RWPE2 (cell line): ENCODE measurements around the gene PRDM16.
A peak's percentile ranks its signal among the peaks of the same experiment; 100 is the strongest.

Experiments
- ATAC-seq: fragments of 200-7000 bp; cut with Tn5 transposase; 3 replicates; pipeline ENCODE4 v1.9.1; 2021; ENCODE audit warnings: low read depth
- DNase-seq: peaks from one replicate; pipeline ENCODE4 v3.0.0-alpha.2; 2020; ENCODE audit warnings: low spot score
- H3K27ac ChIP-seq: fragments of 450-650 bp; 2 replicates; pipeline ENCODE4 v1.5.1; 2017; ENCODE audit warnings: mild to moderate bottlenecking; ENCODE audit not compliant: poor library complexity, severe bottlenecking
- H3K27me3 ChIP-seq: fragments of 250-450 bp; sonication (Bioruptor Pico); 2 replicates; pipeline ENCODE4 v1.5.1; 2021; ENCODE audit warnings: mild to moderate bottlenecking, moderate library complexity; ENCODE audit not compliant: insufficient read depth, poor library complexity, severe bottlenecking
- H3K36me3 ChIP-seq: fragments of 250-450 bp; sonication (Bioruptor Pico); 2 replicates; pipeline ENCODE4 v1.5.1; 2020; ENCODE audit warnings: low read depth, mild to moderate bottlenecking, moderate library complexity
- H3K4me1 ChIP-seq: fragments of 250-450 bp; sonication (Bioruptor Pico); 2 replicates; pipeline ENCODE4 v1.5.1; 2021; ENCODE audit warnings: mild to moderate bottlenecking, moderate library complexity; ENCODE audit not compliant: insufficient read depth, poor library complexity, severe bottlenecking
- H3K4me3 ChIP-seq: fragments of 250-450 bp; sonication (Bioruptor Pico); 2 replicates; pipeline ENCODE4 v1.5.1; 2021; ENCODE audit warnings: mild to moderate bottlenecking, moderate library complexity; ENCODE audit not compliant: severe bottlenecking
- H3K9me3 ChIP-seq: fragments of 250-450 bp; sonication (Bioruptor Pico); 2 replicates; pipeline ENCODE4 v1.5.1; 2021; ENCODE audit warnings: mild to moderate bottlenecking, moderate library complexity; ENCODE audit not compliant: severe bottlenecking
- TF ChIP-seq, protein P1 (sequence below): fragments of 450-650 bp; IDR thresholded peaks from one replicate; pipeline ENCODE4 v1.5.1; 2017; ENCODE audit warnings: mild to moderate bottlenecking, moderate library complexity; ENCODE audit not compliant: poor library complexity, severe bottlenecking

PRDM16 gene

GRCh38 chr1:3456964-3457909 lies 388.2 kb downstream of the PRDM16 start:
- no peak for ATAC-seq
- no peaks in the 10 kb centered on the region for H3K27me3 ChIP-seq

DNA sequence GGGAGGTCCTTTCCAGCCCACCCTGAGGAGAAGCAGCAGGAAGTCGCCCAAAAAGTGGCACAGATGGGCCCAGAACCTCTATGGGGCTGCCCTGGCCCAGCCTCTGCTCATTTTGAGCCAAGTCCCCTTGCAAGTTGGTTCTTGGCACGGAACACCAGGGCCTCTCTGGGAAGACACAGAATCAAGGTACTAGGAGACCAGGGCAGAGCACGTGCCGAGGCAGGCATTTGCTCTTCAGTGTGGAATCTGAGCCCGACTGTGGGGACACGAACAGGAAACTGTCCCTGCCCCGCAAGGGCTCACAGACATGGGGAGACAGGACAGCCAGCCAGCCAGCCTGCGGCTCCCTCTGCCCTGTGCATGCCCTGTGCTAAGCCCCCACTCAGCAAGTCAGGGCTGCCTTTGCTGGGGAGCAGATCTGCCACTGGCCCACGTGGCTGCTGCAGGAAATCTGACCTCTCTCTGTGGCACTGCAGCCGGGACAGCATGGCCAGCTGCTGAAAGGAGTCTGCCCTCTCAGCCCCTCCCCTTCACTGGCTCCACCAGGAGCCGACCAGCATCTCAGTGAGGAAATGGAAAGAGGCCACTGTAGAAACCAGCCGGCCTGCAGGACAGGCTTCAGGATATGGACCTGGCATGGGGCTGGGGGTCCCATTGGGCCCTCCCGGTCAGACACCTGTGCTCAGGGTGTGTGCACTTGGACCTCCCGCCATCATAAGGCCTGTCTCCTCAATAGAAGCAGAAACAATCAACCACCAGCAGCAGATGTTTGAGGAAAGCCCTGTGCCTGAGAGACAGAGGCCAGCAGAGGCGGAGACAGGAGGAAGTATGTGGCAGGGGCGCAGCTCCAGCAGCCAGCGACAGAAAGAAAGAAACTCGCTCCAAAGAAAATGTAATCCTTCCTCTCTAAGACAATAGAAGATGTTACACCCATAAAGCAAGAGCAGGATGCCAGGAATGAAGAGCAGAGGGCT lies 389.2 kb downstream of the PRDM16 start:
- DNase-seq: no peak
- Histone ChIP-seq H3K36me3 (no peaks in the 10 kb centered on the region; the same call in 1 of the 2 replicates), H3K9me3 (no peaks in the 10 kb centered on the region), H3K27me3 (no peaks in the 10 kb centered on the region), H3K27ac (no peak overlapping the region), H3K4me1 (peaks cover 23% of the 10 kb centered on the region), H3K4me3 (no peak overlapping the region)
- ATAC-seq: no peak
- TF ChIP-seq, protein P1, sequence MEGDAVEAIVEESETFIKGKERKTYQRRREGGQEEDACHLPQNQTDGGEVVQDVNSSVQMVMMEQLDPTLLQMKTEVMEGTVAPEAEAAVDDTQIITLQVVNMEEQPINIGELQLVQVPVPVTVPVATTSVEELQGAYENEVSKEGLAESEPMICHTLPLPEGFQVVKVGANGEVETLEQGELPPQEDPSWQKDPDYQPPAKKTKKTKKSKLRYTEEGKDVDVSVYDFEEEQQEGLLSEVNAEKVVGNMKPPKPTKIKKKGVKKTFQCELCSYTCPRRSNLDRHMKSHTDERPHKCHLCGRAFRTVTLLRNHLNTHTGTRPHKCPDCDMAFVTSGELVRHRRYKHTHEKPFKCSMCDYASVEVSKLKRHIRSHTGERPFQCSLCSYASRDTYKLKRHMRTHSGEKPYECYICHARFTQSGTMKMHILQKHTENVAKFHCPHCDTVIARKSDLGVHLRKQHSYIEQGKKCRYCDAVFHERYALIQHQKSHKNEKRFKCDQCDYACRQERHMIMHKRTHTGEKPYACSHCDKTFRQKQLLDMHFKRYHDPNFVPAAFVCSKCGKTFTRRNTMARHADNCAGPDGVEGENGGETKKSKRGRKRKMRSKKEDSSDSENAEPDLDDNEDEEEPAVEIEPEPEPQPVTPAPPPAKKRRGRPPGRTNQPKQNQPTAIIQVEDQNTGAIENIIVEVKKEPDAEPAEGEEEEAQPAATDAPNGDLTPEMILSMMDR: no peak

More at GRCh38 chr1:3456964-3457909, 388.2 kb downstream of the PRDM16 start:
- Histone ChIP-seq H3K36me3 (no peaks in the 10 kb centered on the region; the same call in 1 of the 2 replicates), H3K4me1 (peaks cover 23% of the 10 kb centered on the region), H3K27ac (no peak overlapping the region), H3K4me3 (no peak overlapping the region), H3K9me3 (no peaks in the 10 kb centered on the region)
- TF ChIP-seq, protein P1: no peak
- DNase-seq: no peak

DNA sequence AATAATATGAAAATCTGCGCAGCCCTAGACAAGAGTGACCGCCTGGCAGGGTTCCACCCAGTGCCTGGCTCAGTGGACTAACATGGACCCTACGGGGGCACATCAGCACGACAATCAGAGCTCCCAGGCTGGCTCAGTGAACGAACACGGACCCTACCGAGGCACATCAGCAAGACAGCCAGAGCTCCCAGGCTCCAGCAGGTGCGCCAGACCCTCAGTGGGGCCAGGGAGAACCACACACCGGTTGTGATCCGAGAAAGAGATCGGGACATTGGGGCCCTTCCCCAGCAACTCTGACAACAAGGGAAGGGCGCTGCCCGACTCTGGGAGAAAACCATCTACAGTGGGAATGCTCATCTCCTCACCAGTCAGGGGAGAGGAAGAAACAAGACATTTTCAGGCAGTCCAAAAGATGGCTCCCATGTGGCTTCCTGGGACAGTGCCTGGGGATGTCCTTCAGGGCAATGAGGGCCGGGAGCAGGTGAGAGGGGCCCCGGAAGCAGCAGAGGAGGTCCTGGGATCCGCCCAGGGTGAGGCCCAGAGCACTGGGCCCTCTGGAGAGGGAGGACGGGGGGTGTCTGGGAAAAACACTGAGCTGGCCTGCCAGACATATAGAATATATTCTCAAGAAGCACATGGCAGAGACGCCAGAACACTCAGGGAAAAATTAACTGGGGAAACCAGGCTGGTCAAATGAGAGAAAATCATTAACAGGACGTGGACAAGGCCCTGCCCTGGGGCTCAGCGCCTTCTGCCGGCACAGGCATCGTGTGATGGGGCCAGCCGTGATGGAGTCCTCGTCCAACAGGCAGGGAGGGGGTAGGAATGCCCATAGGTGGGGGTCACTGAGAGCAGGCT lies 390.3 kb downstream of the PRDM16 start:
- Histone ChIP-seq H3K4me3 (no peak overlapping the region), H3K27ac (peak overlapping the region; percentile 13), H3K4me1 (peaks cover 14% of the 10 kb centered on the region), H3K9me3 (no peaks in the 10 kb centered on the region), H3K36me3 (no peaks in the 10 kb centered on the region; the same call in 1 of the 2 replicates), H3K27me3 (no peaks in the 10 kb centered on the region)
- ATAC-seq (no peak), DNase-seq (no peak)
- TF ChIP-seq, protein P1: no peak

DNA sequence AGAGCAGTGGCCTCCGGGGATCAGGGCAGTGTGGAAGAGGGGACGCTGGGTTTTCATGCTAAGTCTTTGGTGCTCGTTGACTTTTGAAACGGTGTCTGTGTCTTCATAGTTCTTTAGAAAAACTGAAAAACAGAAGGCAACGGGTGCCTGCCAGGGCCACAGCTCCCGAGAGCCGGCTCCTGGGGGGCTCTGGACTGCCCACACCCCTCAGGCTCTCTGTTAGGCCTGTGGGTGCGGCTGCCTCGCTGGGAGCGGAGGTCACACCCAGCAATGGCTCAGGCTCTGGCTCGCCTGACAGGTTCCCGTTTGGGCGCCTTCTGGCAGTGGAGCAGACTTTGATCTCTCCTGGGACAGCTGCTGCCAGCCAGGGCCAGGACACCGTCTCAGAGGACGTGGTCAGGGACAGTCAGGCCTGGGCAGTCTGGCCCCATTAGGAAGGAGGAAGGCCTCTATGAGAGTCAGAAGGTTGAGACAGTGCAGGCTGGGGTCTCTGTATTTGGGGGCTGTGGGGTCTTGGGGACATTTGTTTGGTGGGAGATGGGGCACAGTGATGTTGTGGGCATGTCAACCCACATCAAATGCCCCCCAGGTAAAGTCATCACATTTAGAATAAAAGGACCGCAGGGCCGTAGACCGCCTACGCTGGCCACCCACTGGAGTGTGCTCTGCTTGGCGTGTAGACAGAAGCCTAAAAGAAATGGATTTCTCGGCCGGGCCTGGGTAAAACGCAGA lies 391.1 kb downstream of the PRDM16 start:
- H3K27me3 ChIP-seq: no peaks in the 10 kb centered on the region
- H3K36me3 ChIP-seq: no peaks in the 10 kb centered on the region; the same call in 1 of the 2 replicates
- no peak for DNase-seq

More for the DNA sequence above, 391.1 kb downstream of the PRDM16 start:
- H3K4me1 ChIP-seq: peaks cover 18% of the 10 kb centered on the region
- H3K9me3 ChIP-seq: no peaks in the 10 kb centered on the region
- ATAC-seq: 0 out of 3 replicates have a peak, but pooled peaks have one; percentile 15
- TF ChIP-seq, protein P1: no peak
- no peak overlapping the region for H3K4me3 ChIP-seq
- peak overlapping the region; percentile 13 for H3K27ac ChIP-seq
